GM12891 (cell line): Measurements from ENCODE around the gene MAGEB17.

Experiments
- PAX5 ChIP-seq: IDR thresholded peaks from 2 replicates; pipeline ENCODE4 v1.6.1; 2011; ENCODE audit warnings: low read length, moderate library complexity, mild to moderate bottlenecking; ENCODE audit not compliant: insufficient read depth, severe bottlenecking
- POLR2A ChIP-seq: IDR thresholded peaks from 2 replicates; pipeline ENCODE4 v1.6.1; 2011; ENCODE audit warnings: low read depth, low read length, control low read depth
- POLR2AphosphoS5 ChIP-seq: IDR thresholded peaks from 2 replicates; pipeline ENCODE4 v1.6.1; 2011; ENCODE audit warnings: low read depth, low read length, control low read depth
- POU2F2 ChIP-seq: IDR thresholded peaks from 2 replicates; pipeline ENCODE4 v1.6.1; 2011; ENCODE audit warnings: low read depth, mild to moderate bottlenecking, control low read depth, low read length, moderate library complexity
- SPI1 ChIP-seq: IDR thresholded peaks from 2 replicates; pipeline ENCODE4 v1.6.1; 2011; ENCODE audit warnings: low read depth, low read length, control low read depth
- TAF1 ChIP-seq: IDR thresholded peaks from 2 replicates; pipeline ENCODE4 v1.6.1; 2011; ENCODE audit warnings: low read depth, low read length, control low read depth

- no peak for TF ChIP-seq TAF1
- no peak for TF ChIP-seq POLR2A
- TF ChIP-seq POLR2AphosphoS5, result no peak
- TF ChIP-seq SPI1, result no peak
- TF ChIP-seq POU2F2, result no peak
- no peak for TF ChIP-seq PAX5
Observed at GRCh38 chrX:16143968-16144367, 23.3 kb upstream of the MAGEB17 start.
